Measurements from ENCODE around the gene TCEAL7.
"Not testable (repeated sequence)": the region's sequence is repeated elsewhere in the genome, so short reads cannot be mapped to it uniquely, and the experiment has no call there.

The TCEAL7 gene, protein sequence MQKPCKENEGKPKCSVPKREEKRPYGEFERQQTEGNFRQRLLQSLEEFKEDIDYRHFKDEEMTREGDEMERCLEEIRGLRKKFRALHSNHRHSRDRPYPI

DNA sequence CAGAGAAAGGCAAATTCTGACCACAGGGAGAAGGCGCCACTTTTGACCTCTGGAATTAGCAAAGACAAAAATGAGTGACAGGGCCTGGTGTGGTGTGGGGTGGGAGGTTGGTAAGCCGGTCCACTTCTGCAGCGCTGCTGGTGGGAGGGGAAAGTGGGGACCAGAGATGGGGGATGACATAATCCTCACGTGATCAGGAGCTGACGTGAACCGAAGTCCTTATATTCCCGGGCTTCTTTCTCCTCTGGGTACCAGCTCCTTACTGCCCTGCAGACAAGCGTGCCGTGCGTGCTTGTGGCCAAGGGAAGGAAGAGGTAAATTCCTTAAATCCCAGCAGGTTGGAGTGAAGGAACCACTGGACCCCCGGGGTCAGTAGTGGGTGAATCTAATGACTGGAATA, at the start of gene TCEAL7:
Gene TCEAL7 (plus strand): TSS at position 249 of the 400 bp plus-strand sequence. CDS start 1,165 bp downstream, outside the sequence.
- TF ChIP-seq JUND (IDR thresholded peaks at IDR 0.05; ENCODE audit: low read depth), result no peak
- in situ Hi-C loops (cut with HindIII; ENCODE audit: low pct_unique_long_range_greater_than_20kb, low sequenced_read_pairs), result no loop called here
- DNase-seq (ENCODE audit: low read depth in 1 of 2, low spot score in 1 of 2), result no peak

DNA sequence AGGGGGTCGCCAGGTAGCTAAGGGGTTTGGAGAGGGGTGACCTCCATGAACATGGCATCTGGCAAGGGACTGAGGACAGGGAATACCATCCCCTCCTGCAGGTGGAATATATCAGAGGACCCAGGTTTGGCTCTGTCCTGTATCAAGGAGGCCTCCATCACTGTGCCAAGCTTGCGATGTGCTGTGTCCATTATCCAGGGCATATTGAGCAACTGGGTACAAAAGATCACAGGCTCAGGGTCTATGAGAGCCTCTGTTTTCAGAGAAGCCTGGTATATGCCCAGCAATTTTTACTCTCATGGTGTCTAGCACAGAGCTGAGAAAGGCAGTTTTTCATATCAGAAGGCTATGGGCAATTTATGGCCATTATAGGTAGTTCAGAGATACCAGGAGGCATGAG, 36.9 kb upstream of the TCEAL7 start:
- DNase-seq (ENCODE audit: low read depth in 1 of 2, low spot score in 1 of 2), result no peak
- no peak for TF ChIP-seq JUND (IDR thresholded peaks at IDR 0.05; ENCODE audit: low read depth)
- in situ Hi-C loops (cut with HindIII; ENCODE audit: low pct_unique_long_range_greater_than_20kb, low sequenced_read_pairs), result no loop called here

DNA sequence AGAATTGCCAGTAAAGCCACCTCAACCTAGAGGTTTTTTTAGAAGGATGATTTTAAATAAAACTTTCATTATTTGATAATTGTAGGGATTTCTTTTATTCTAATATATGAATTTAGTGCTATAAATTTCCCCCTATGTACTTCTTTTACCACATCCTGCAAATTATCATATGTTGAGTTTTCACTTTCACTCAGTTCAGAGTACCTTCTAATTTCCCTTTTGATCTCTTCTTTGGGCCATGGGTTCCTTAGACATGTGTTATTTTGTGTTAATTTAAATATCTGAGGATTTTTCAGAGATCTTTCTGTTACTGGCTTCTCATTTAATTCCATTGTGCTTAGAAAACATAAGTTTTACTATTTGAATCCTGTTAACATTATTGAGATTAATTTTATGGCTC, 25.3 kb upstream of the TCEAL7 start:
- in situ Hi-C loops (cut with HindIII; ENCODE audit: low pct_unique_long_range_greater_than_20kb, low sequenced_read_pairs), result no loop called here
- DNase-seq (ENCODE audit: low read depth in 1 of 2, low spot score in 1 of 2), result no peak
- no peak for TF ChIP-seq JUND (IDR thresholded peaks at IDR 0.05; ENCODE audit: low read depth)

DNA sequence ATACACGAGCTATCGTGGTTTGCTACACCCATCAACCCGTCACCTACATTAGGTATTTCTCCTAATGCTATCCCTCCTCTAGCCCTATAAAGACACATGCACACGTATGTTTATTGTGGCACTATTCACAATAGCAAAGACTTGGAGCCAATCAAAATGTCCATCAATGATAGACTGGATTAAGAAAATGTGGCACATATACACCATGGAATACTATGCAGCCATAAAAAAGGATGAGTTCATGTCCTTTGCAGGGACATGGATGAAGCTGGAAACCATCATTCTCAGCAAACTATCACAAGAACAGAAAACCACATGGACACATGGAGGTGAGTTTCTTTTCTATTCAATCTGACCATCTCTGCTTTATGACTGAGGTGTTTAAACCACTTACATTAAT, 24.4 kb upstream of the TCEAL7 start:
- in situ Hi-C loops (cut with HindIII; ENCODE audit: low pct_unique_long_range_greater_than_20kb, low sequenced_read_pairs), result not testable (repeated sequence)

DNA sequence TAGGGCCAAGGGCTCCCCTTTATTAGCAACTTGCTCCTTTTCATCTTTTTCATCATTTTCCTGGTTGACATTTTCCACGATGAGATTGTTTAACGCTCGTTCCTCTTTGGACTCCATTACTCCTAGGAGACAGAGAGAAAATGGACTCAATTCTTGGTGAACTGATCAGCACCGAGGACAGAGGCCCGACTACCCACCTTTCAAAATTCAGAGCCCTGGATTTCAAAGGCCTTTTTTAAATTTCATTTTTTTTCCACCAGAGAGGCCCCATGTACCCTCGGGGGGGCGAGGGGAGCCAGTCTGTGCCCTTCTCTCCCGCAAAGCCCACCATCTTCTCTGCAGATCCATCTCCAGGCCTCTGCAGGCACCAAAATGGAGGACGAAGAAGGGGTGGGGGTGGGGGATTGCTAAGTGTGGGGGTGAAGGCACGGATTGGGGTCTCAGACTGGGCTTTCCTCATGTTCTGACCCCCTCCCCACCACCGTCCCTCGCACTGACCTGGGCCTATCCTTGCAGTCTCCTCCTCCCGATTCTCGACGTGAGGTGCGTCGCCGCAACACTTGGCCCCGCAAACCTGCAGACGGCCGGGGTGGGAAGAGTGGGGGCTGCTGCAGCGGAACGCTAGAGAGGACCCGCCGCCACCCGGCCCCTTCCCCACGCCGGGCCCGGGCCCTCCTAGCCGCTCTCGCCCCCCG, 20.0 kb upstream of the TCEAL7 start:
- DNase-seq (ENCODE audit: low read depth in 1 of 2, low spot score in 1 of 2), result no peak
- TF ChIP-seq JUND (IDR thresholded peaks at IDR 0.05; ENCODE audit: low read depth), result no peak
- in situ Hi-C loops (cut with HindIII; ENCODE audit: low pct_unique_long_range_greater_than_20kb, low sequenced_read_pairs), result no loop called here

More for the DNA sequence above, 24.4 kb upstream of the TCEAL7 start:
- DNase-seq (ENCODE audit: low read depth in 1 of 2, low spot score in 1 of 2), result not testable (repeated sequence)

DNA sequence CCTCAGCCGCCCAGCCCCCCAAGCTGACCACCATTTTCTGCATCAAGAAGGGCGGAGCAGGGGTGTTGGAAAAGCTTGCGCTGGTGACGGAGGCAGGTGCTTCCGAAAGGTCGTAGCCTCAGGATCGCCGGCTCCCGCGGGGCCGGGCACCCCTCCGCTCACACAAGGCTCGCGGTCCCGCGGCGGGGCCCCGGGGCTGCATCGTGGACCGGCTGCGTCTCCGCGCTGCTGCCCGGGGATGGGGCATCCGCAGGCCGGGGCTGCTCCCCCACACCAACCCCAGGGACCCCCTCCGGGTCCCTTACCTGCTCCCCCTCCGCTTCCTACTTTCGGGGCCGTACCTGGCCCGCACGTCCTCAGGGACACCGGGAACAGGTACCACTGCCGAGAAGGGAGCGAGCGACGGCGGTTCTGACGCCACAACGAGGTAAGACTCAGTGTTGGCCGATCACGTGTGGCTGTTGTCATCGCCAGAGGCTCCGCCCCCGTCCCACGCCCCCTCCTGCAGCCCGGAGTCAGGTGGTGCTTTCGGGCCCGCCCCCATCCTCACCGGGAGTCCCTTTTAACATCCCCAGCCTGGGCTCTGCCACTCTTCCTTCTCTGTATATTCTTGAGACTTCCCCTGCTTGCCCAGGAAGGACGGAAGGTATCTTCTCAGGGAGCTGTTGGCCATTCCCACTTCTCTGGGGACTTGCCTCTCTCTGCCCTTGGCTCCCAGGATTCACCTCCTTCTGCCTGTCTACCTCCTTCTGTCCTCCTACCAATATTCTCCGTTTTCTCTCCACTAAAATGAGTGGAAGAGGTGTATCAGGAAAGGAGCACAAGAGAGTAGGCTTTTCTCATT, 19.3 kb upstream of the TCEAL7 start, which contains the start of gene BEX2:
Gene BEX2 (minus strand): TSS at position 436 of the 844 bp plus-strand sequence. CDS start 1,014 bp downstream, outside the sequence.
- peak; percentile 58 to 76 for DNase-seq (ENCODE audit: low read depth in 1 of 2, low spot score in 1 of 2)
- in situ Hi-C loops (cut with HindIII; ENCODE audit: low pct_unique_long_range_greater_than_20kb, low sequenced_read_pairs), result no loop called here
- TF ChIP-seq JUND (IDR thresholded peaks at IDR 0.05; ENCODE audit: low read depth), result no peak

DNA sequence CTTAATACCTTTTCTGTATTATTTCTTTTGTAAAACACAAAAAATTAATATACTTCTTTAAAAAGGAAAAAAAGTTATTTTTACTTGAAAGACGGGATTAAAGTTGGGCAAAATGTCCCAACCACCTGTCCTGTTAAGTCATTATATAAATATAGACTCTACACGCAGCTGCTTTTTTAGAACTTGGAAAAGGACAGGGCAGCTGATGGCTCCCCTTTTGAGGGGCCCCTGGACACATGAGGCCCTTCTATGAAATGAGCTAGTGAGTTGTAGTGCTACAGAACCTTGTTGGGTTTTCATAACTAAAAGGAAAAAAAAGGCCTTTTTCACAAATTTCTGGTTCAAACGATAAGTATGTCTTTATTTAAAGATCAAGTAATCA, 18.6 kb upstream of the TCEAL7 start:
- TF ChIP-seq JUND (IDR thresholded peaks at IDR 0.05; ENCODE audit: low read depth), result no peak
- in situ Hi-C loops (cut with HindIII; ENCODE audit: low pct_unique_long_range_greater_than_20kb, low sequenced_read_pairs), result no loop called here
- DNase-seq (ENCODE audit: low read depth in 1 of 2, low spot score in 1 of 2), result no peak

DNA sequence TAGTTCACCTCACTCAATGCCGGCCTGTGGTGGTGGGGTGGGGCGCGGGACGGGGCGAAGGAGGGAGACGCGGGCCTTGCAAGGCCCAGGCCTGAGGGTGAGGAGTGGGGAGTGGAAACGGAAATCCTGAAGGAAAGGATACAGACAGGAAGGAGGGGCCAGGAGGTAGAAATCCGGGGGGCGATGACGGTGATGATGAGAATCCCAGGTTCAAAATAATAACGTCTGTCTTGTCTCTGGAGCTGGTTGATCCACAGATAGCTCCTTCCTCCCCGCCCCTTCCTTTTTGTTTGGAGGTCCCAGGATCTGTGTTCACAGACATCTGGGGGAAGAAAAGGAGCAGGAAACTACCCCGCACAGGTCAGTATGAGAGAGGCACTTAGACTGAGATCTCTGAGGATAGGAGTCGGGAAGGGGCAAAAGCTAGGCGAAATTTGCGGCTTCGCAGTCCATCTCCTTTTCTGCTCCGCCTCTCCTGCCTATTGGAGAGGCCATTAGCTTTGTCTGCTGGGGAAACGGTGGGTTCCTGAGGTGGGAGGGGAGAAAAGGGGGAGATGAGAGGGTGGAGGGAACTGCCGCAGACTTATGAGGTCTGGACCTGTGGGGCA, 746 bp downstream of the TCEAL7 start:
- in situ Hi-C loops (cut with HindIII; ENCODE audit: low pct_unique_long_range_greater_than_20kb, low sequenced_read_pairs), result no loop called here
- DNase-seq (ENCODE audit: low read depth in 1 of 2, low spot score in 1 of 2), result no peak
- TF ChIP-seq JUND (IDR thresholded peaks at IDR 0.05; ENCODE audit: low read depth), result no peak

DNA sequence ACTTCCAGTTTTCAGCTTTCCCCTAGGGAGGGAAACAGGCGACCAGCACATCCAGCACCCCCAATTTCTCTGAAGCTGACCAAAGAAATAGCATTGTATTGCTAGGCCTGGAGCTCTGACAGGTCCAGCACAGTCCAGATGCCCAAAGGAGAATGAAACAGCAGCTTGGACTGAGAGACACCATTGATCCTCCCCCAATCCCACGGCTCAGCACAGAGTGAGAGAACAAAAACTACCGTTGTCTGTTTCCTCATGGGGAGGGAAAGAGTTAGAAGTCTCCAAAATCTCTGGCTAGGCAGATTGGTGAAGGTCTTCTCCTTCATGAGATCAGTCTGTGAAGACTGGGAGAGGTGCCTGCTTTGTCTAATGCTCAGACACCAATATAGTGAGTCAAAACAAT, 8.6 kb downstream of the TCEAL7 start:
- TF ChIP-seq JUND (IDR thresholded peaks at IDR 0.05; ENCODE audit: low read depth), result no peak
- in situ Hi-C loops (cut with HindIII; ENCODE audit: low pct_unique_long_range_greater_than_20kb, low sequenced_read_pairs), result no loop called here

DNA sequence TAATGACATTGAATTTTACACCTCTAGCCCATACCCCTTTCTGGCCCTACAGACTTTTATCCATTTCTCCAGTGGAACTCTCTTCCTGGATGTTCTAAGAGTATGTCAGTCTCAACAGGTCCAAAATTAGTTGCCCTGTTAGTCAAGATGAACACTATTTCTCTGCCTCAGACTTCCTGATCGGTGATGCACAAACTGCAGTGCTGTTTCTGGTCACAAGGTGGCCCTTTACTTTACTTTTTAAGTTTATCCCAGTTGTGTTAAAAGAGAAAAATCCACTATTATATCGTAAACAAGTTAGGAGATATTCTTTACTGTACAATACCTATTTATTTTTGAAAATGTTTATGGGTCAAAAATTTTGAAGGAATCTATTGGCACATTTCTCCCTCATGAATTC, 13.1 kb downstream of the TCEAL7 start:
- TF ChIP-seq JUND (IDR thresholded peaks at IDR 0.05; ENCODE audit: low read depth), result no peak
- in situ Hi-C loops (cut with HindIII; ENCODE audit: low pct_unique_long_range_greater_than_20kb, low sequenced_read_pairs), result no loop called here
- peak in 1 of 2 experiments; percentile 25 for DNase-seq (ENCODE audit: low read depth in 1 of 2, low spot score in 1 of 2)

More for the DNA sequence above, 8.6 kb downstream of the TCEAL7 start:
- no peak for DNase-seq (ENCODE audit: low read depth in 1 of 2, low spot score in 1 of 2)

DNA sequence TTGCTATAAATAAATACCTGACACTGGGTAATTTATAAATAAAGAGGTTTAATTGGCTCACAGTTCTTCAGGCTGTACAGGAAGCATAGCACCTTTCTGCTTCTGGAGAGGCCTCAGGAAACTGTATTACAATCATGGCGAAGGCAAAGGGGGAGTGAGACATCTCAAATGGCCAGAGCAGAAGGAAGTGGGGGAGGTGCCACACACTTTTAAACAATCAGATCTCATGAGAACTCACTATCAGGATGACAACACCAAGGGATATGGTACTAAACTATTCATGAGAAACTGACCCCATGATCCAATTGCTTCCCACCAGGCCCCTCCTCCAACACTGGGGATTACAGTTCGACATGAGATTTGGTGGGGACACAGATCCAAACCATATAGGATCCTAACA, 14.6 kb downstream of the TCEAL7 start:
- TF ChIP-seq JUND (IDR thresholded peaks at IDR 0.05; ENCODE audit: low read depth), result no peak
- no peak for DNase-seq (ENCODE audit: low read depth in 1 of 2, low spot score in 1 of 2)
- in situ Hi-C loops (cut with HindIII; ENCODE audit: low pct_unique_long_range_greater_than_20kb, low sequenced_read_pairs), result no loop called here

DNA sequence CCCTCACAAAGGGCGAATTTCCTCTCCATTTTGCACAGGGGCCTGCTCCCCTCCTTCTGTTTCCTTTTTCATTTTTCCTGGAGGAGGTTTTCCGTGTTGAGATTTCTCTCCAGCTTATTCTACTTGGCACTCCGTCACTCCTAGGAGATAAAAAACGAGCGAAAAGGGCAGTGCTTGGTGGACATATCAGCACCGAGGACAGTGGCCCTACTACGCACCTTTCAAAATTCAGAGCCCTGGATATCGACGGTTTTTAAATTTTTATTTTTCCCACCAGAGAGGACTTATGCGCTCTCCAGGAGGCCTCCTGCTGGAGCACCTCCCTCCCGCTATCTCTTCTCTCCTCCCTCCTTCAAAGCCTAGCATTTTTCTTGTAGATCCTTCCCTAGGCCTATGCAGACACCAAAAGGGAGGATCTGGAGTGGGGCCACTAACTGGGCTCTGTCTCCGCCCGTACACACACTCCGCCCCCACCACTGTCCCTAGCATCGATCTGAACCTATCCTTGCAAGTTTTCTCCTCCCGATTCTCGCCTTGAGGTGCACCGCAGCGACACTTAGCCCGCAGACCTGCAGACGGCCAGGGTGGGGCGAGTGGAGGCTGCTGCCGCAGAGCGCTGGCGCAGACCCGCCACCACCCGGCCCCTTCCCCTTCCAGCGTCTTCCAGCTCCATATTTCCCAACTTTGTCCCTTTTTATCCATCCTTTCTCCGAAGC, 17.8 kb downstream of the TCEAL7 start:
- TF ChIP-seq JUND (IDR thresholded peaks at IDR 0.05; ENCODE audit: low read depth), result no peak
- DNase-seq (ENCODE audit: low read depth in 1 of 2, low spot score in 1 of 2), result no peak
- in situ Hi-C loops (cut with HindIII; ENCODE audit: low pct_unique_long_range_greater_than_20kb, low sequenced_read_pairs), result no loop called here
